Uterus (tissue), 4 donors: ENCODE results near the gene IGSF23. TPM values are rescaled to one million over a fixed set of nuclear protein-coding genes. Genes with fewer than 3 reads are reported as not detected.

Source experiments
- DNase-seq, 2 donors: peaks; one replicate each; pipeline ENCODE4 v3.0.0-alpha.2; 2019 to 2020
- H3K27ac ChIP-seq, 2 donors: fragments of 200-600 bp; sonication (generic); 1 replicate in 1 of 2; 2 replicates in 1 of 2; pipeline ENCODE4 v1.5.1; 2016 to 2018
- H3K27me3 ChIP-seq, 2 donors: fragments of 200-600 bp; sonication (generic); one replicate each; pipeline ENCODE4 v1.5.1; 2018 to 2019; ENCODE audit warnings: control low read depth in 1 of 2
- H3K36me3 ChIP-seq, 2 donors: fragments of 200-600 bp; sonication (generic); one replicate each; pipeline ENCODE4 v1.5.1; 2019; ENCODE audit warnings: control low read depth in 1 of 2
- H3K4me1 ChIP-seq, 2 donors: fragments of 200-600 bp; sonication (generic); one replicate each; pipeline ENCODE4 v1.5.1; 2018 to 2019; ENCODE audit warnings: control low read depth in 1 of 2
- H3K4me3 ChIP-seq, 2 donors: fragments of 200-600 bp; sonication (generic); 1 replicate in 1 of 2; 2 replicates in 1 of 2; pipeline ENCODE4 v1.5.1; 2018 to 2019; ENCODE audit warnings: mild to moderate bottlenecking in 1 of 2
- H3K9me3 ChIP-seq, 2 donors: fragments of 200-600 bp; sonication (generic); one replicate each; pipeline ENCODE4 v1.5.1; 2019; ENCODE audit warnings: control low read depth in 1 of 2
- POLR2A ChIP-seq, 2 donors: fragments of 450-650 bp; IDR thresholded peaks; one replicate each; pipeline ENCODE4 v1.6.1; 2016; ENCODE audit warnings: antibody characterized with exemption in 2 of 2, mild to moderate bottlenecking in 1 of 2, moderate library complexity in 1 of 2
- intact Hi-C: fragments of 100-400 bp; cut with DNase I; formaldehyde crosslinking; loops from one replicate; pipeline ENCODE4 v1.15.1; 2023; ENCODE audit warnings: low total_unique reads
- total RNA-seq, 4 donors: library from RNA; depleted of rRNA in 3 of 4; stranded (reverse); fragments of >200 nt in 3 of 4; gene quantifications; one replicate each; pipeline versions ENCODE4 v1.1.0 to v1.2.4, GENCODE V29; 2014 to 2023
- TF ChIP-seq, protein P1 (sequence below), 4 experiments: fragments of 200-600 bp in 2 of 4; fragments of 450-650 bp in 2 of 4; sonication (generic) in 2 of 4; IDR thresholded peaks; one replicate each; pipeline ENCODE4 v1.5.1; 2016 to 2019; ENCODE audit warnings: antibody characterized with exemption in 4 of 4, mild to moderate bottlenecking in 2 of 4, moderate library complexity in 1 of 4
- donor health status: DM: yes; HTN: yes; CAD: no.

IGSF23 gene
- total RNA-seq, 4 donors from 2014 or later, result not detected

DNA sequence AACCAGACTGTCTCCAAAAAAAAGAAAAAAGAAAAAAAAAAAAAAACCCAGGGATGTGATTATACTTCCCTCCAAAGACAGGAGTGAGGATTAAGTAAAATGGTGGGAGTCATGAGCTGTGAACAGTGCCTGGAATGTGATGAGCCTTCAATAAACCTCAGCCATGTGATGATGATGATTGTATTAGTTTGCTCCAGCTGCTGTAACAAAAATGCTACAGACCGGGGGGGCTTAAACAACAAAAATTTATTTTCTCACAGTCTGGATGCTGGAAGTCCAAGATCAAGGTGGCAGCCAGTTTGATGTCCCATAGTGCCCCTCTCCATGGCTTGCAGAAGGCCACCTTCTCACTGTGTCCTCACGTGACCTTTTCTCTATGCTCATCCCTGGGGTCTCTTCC is 21.4 kb downstream of the IGSF23 start:
- Histone ChIP-seq H3K27ac (no peak overlapping the region), H3K36me3 (no peaks in the 10 kb centered on the region), H3K4me3 (no peak overlapping the region), H3K27me3 (no peaks in the 10 kb centered on the region), H3K4me1 (no peaks in the 10 kb centered on the region), H3K9me3 (no peaks in the 10 kb centered on the region)
- no peak for DNase-seq
- TF ChIP-seq, protein P1, sequence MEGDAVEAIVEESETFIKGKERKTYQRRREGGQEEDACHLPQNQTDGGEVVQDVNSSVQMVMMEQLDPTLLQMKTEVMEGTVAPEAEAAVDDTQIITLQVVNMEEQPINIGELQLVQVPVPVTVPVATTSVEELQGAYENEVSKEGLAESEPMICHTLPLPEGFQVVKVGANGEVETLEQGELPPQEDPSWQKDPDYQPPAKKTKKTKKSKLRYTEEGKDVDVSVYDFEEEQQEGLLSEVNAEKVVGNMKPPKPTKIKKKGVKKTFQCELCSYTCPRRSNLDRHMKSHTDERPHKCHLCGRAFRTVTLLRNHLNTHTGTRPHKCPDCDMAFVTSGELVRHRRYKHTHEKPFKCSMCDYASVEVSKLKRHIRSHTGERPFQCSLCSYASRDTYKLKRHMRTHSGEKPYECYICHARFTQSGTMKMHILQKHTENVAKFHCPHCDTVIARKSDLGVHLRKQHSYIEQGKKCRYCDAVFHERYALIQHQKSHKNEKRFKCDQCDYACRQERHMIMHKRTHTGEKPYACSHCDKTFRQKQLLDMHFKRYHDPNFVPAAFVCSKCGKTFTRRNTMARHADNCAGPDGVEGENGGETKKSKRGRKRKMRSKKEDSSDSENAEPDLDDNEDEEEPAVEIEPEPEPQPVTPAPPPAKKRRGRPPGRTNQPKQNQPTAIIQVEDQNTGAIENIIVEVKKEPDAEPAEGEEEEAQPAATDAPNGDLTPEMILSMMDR (IDR thresholded peaks at IDR 0.05), result no peak
- no peak for TF ChIP-seq POLR2A (IDR thresholded peaks at IDR 0.05)
- intact Hi-C loops, result no loop called here

DNA sequence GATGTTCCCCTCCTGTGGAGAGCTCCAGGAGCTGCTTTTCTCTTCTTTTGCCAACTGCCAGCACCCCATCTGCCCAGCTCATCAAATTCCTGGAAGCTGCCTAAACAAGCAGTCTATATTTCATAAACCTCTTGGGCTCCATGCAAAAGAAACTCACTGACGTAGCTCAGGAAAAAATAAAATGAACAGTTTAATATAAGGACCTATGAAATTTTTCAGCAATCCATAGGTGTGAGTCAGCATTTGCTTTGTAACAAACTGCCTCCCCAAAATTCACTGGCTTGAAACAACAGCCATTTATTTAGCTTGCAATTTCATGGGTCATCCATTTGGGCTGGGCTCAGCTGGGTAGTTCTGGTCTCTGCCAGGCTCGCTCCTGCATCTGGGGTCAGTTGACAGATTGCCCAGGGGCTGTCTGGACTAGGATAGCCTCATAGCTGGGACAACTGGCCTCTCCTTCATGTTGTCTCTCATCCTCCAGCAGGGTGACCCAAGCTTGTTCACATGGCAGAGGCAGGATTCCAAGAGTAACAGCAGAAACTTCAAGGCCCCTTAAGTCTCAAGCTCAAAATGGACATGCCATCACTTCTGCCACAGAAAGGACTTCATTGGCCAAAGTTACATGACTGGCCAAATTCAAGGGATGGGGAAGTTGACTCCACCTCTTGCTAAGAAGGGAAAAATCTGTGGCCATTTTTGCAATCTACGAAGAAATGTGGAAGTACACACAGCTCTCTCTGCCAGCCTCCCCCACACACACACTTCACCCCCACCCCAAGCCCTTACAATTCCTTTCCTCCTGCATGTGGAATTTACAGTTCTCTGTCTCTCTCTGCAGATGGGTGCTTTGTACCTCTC is 22.4 kb downstream of the IGSF23 start:
- TF ChIP-seq, protein P1 (IDR thresholded peaks at IDR 0.05), result no peak
- no peak for TF ChIP-seq POLR2A (IDR thresholded peaks at IDR 0.05)
- no peaks in the 10 kb centered on the region for H3K9me3 ChIP-seq
- no peaks in the 10 kb centered on the region for H3K27me3 ChIP-seq
- intact Hi-C loops, result no loop called here
- H3K4me3 ChIP-seq, result no peak overlapping the region
- H3K36me3 ChIP-seq, result no peaks in the 10 kb centered on the region
- H3K27ac ChIP-seq, result no peak overlapping the region
- H3K4me1 ChIP-seq, result no peaks in the 10 kb centered on the region
- DNase-seq, result no peak

DNA sequence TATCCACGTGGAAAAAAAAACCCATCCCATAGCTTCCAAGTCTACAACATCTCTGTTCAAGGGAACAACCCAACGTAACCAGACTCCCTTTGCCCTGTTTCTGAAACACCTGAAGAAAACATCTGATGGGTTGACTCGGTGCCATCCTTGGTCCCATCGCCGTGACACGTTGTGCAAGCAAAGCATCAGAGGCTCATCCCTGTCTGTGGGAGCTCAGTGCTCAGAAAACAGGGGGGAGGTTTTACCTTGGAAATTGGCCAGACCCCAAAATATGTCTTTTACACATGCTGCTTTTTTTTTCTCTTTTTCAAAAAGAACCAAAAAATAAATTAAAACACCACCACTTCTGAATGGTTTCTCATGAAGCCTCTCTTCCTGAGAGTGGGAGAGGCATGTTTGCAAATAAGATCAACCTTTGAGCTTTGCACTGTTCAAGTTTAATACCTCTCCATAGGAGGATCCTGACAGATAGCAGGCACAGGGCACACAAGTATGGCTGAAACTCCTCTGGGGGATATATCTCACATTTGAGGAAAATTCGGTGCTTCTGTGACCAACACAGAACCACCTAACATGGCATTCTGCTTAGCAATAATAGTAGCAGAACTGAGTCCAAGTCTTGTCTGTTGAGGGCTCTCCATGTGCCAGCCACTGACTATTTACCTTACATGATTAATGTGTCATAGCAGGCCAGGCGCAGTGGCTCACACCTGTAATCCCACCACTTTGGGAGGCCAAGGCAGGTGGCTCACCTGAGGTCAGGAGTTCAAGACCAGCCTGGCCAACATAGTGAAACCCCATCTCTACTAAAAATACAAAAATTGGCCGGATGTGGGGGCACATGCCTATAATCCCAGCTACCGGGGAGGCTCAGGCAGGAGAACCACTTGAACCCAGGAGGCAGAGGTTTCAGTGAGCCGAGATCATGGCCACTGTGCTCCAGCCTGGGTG is 23.4 kb downstream of the IGSF23 start:
- no peak for DNase-seq
- Histone ChIP-seq H3K4me3 (no peak overlapping the region), H3K36me3 (no peaks in the 10 kb centered on the region), H3K27me3 (no peaks in the 10 kb centered on the region), H3K4me1 (no peaks in the 10 kb centered on the region), H3K27ac (no peak overlapping the region), H3K9me3 (no peaks in the 10 kb centered on the region)
- TF ChIP-seq POLR2A (IDR thresholded peaks at IDR 0.05), result no peak
- TF ChIP-seq, protein P1 (IDR thresholded peaks at IDR 0.05), result no peak
- intact Hi-C loops, result no loop called here

DNA sequence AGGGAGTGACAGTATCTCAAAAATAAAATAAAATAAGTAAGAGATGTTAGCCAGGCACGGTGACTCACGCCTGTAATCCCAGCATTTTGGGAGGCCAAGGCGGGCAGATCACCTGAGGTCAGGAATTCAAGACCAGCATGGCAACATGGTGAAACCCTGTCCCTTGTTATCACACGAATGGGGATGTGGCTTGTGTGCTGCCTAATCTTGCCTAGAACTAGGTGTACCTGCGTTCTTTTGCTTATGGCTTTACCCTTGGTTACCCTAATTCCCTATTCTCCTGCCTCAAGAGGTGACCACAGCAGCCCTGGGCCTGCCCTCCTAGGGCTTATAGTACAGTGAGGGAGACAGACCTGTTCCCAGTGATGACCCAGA is 24.0 kb downstream of the IGSF23 start:
- H3K4me1 ChIP-seq, result no peaks in the 10 kb centered on the region
- no peaks in the 10 kb centered on the region for H3K9me3 ChIP-seq
- H3K27ac ChIP-seq, result no peak overlapping the region
- intact Hi-C loops, result no loop called here
- H3K36me3 ChIP-seq, result no peaks in the 10 kb centered on the region
- no peak overlapping the region for H3K4me3 ChIP-seq
- H3K27me3 ChIP-seq, result no peaks in the 10 kb centered on the region
- no peak for DNase-seq
- no peak for TF ChIP-seq POLR2A (IDR thresholded peaks at IDR 0.05)
- TF ChIP-seq, protein P1 (IDR thresholded peaks at IDR 0.05), result no peak

DNA sequence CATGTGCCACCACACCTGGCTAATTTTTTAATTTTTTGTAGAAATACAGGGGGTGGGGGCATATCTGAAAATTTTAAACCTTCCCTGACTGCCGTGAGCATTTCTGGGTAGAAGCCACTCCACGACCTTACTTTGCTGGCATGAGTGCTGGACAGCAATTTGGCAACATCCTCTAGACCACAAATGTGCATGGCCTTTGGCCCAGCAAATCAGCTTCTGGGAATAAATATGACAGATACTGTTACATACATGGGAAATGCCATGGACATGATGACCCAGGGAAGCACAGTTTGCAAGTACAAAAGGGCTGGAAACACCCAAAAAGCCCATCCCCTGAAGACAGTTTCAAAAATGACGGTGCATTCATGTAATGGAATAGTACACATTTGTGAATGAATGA is 27.2 kb downstream of the IGSF23 start:
- Histone ChIP-seq H3K36me3 (no peaks in the 10 kb centered on the region), H3K27ac (no peak overlapping the region), H3K27me3 (no peaks in the 10 kb centered on the region), H3K9me3 (no peaks in the 10 kb centered on the region), H3K4me1 (peaks cover 0 to 2% of the 10 kb centered on the region in 2 donors), H3K4me3 (no peak overlapping the region)
- intact Hi-C loops, result no loop called here
- no peak for DNase-seq
- TF ChIP-seq, protein P1 (IDR thresholded peaks at IDR 0.05), result no peak
- TF ChIP-seq POLR2A (IDR thresholded peaks at IDR 0.05), result no peak
